Iris pigment epithelial cell (primary cell): ENCODE measurements around the gene TBC1D2.

Source experiments
- DNase-seq: peaks from one replicate; pipeline ENCODE4 v3.0.0-alpha.2; 2011; ENCODE audit warnings: low read depth

TBC1D2 gene

GRCh38 chr9:98164912-98165311 lies 90.5 kb downstream of the TBC1D2 start:
- no peak for DNase-seq

GRCh38 chr9:98162613-98163012 lies 92.8 kb downstream of the TBC1D2 start:
- DNase-seq, result no peak

GRCh38 chr9:98161851-98162250 lies 93.6 kb downstream of the TBC1D2 start:
- no peak for DNase-seq

GRCh38 chr9:98159790-98160189 lies 95.7 kb downstream of the TBC1D2 start:
- no peak for DNase-seq

GRCh38 chr9:98159301-98159700 lies 96.1 kb downstream of the TBC1D2 start:
- no peak for DNase-seq

GRCh38 chr9:98158071-98158831 lies 97.2 kb downstream of the TBC1D2 start:
- DNase-seq, result no peak

GRCh38 chr9:98157372-98157771 lies 98.1 kb downstream of the TBC1D2 start:
- DNase-seq, result no peak

- DNase-seq, result no peak
Measured at GRCh38 chr9:98154678-98155077, 100.8 kb downstream of the TBC1D2 start.

- no peak for DNase-seq
Measured at GRCh38 chr9:98152526-98152925, 102.9 kb downstream of the TBC1D2 start.

- DNase-seq, result no peak
Measured at GRCh38 chr9:98150721-98151120, 104.7 kb downstream of the TBC1D2 start.

GRCh38 chr9:98150164-98150563 lies 105.3 kb downstream of the TBC1D2 start:
- no peak for DNase-seq

GRCh38 chr9:98149422-98149821 lies 106.0 kb downstream of the TBC1D2 start:
- DNase-seq, result no peak
